ENCODE measurements around the gene TSPAN7.

DNA sequence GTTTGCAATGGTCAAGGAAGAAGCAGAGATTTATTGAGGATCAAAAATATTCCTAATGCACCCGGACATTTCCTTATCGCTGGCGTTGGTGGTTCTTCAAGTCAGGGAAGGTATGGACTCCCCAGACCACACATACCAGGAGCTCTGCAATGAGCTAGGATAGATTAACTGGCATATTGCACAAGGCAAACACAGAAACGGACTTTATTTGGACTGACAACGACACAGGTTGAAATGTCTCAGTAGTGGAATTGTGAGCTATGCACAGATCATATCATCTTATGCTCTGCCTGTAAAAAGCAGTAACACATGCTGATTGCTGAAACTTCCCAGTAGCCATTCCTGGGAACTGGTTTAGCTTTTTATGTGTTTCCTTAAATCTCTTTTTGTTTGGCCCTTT is 1.7 kb downstream of the TSPAN7 start:
- no peak for TF ChIP-seq ZNF70 (CRISPR knock-in tag; IDR thresholded peaks at IDR 0.05)
- TF ChIP-seq TSHZ2 (CRISPR knock-in tag; IDR thresholded peaks at IDR 0.05): no peak
- TF ChIP-seq OSR1 (CRISPR knock-in tag; IDR thresholded peaks at IDR 0.05): no peak
- TF ChIP-seq POU6F1 (CRISPR knock-in tag; IDR thresholded peaks at IDR 0.05; ENCODE audit: borderline replicate concordance, low read depth): no peak
- no peak for TF ChIP-seq ARNTL (CRISPR knock-in tag; IDR thresholded peaks at IDR 0.05; ENCODE audit: borderline replicate concordance, low read depth)
- no peak for TF ChIP-seq SNAI2 (CRISPR knock-in tag; IDR thresholded peaks at IDR 0.05)

Data from SK-N-SH treated with all-trans-retinoic acid at 6 μM for 48 hours (cell line).